Measurements from ENCODE around the gene ATXN1. TPM values are rescaled to one million over a fixed set of nuclear protein-coding genes. Genes with fewer than 3 reads are reported as not detected.

ATXN1 gene
- total and polyA plus RNA-seq, 2 of the 8 experiments (the other 6 are each of a cell fraction or from before 2014, with no cell fraction given), result 1.6 to 4.0 TPM

GRCh38 chr6:16358531-16359138 is 402.6 kb downstream of the ATXN1 start (continued):
- no peak for TF ChIP-seq ZNF274 (IDR thresholded peaks at IDR 0.05; ENCODE audit: borderline replicate concordance, extremely low read depth, low read length)
- TF ChIP-seq CEBPB (IDR thresholded peaks at IDR 0.05; ENCODE audit: low read depth, low read length), result no peak
- no peak for TF ChIP-seq CHD1 (IDR thresholded peaks at IDR 0.05; ENCODE audit: low read depth, low read length)
- TF ChIP-seq EZH2 (IDR thresholded peaks at IDR 0.05; ENCODE audit: low read depth, low read length, severe bottlenecking), result no peak
